Kidney tubule cell (primary cell): Measurements from ENCODE around the gene HSD11B1.
A peak's percentile ranks its signal among the peaks of the same experiment; 100 is the strongest.

Experiments
- DNase-seq: peaks from one replicate; pipeline ENCODE4 v3.0.0-alpha.2; 2018; ENCODE audit warnings: low spot score

The HSD11B1 gene

GRCh38 chr1:209704584-209704983 lies at the start of gene HSD11B1:
Gene HSD11B1 (plus strand): TSS chr1:209704846. CDS start chr1:209704943, 97 bp downstream.
- no peak for DNase-seq

- DNase-seq: peak; percentile 97
These were observed 49.0 kb upstream of the HSD11B1 start for GRCh38 chr1:209655411-209656231.

- DNase-seq: peak; percentile 96
These were observed 47.3 kb upstream of the HSD11B1 start for GRCh38 chr1:209657140-209657879.

GRCh38 chr1:209657918-209658317 lies 46.7 kb upstream of the HSD11B1 start:
- DNase-seq: no peak

- peak; percentile 72 for DNase-seq
These were observed 44.7 kb upstream of the HSD11B1 start for GRCh38 chr1:209659909-209660308.

- DNase-seq: no peak
These were observed 43.6 kb upstream of the HSD11B1 start for GRCh38 chr1:209661071-209661470.

- peak; percentile 68 for DNase-seq
These were observed 41.7 kb upstream of the HSD11B1 start for GRCh38 chr1:209662879-209663327.

- no peak for DNase-seq
These were observed 37.5 kb upstream of the HSD11B1 start for GRCh38 chr1:209667103-209667502.

GRCh38 chr1:209667708-209668107 lies 36.9 kb upstream of the HSD11B1 start:
- DNase-seq: no peak

- no peak for DNase-seq
These were observed 34.1 kb upstream of the HSD11B1 start for GRCh38 chr1:209670441-209671082.

GRCh38 chr1:209672705-209673630 lies 31.7 kb upstream of the HSD11B1 start:
- peak; percentile 69 for DNase-seq

GRCh38 chr1:209673631-209674417 lies 30.8 kb upstream of the HSD11B1 start:
- no peak for DNase-seq

GRCh38 chr1:209674957-209675564 lies 29.6 kb upstream of the HSD11B1 start, which contains the start of gene G0S2:
Gene G0S2 (plus strand): TSS chr1:209675412. CDS start chr1:209675685, 273 bp downstream.
- DNase-seq: peak; percentile 81

- peak; percentile 40 for DNase-seq
These were observed 29.0 kb upstream of the HSD11B1 start for GRCh38 chr1:209675565-209676154.

- no peak for DNase-seq
These were observed 25.6 kb upstream of the HSD11B1 start for GRCh38 chr1:209678981-209679539.

- DNase-seq: no peak
These were observed 18.8 kb upstream of the HSD11B1 start for GRCh38 chr1:209685821-209686220.

GRCh38 chr1:209686322-209686721 lies 18.3 kb upstream of the HSD11B1 start:
- no peak for DNase-seq

- DNase-seq: peak; percentile 65
These were observed 15.9 kb upstream of the HSD11B1 start for GRCh38 chr1:209688746-209689234.

- peak; percentile 74 for DNase-seq
These were observed 15.2 kb upstream of the HSD11B1 start for GRCh38 chr1:209689477-209689876.
